IMR-90 (cell line): ENCODE measurements around the gene SNRNP40. TPM values are rescaled to one million over a fixed set of nuclear protein-coding genes. Genes with fewer than 3 reads are reported as not detected.

ENCODE experiments used
- ATAC-seq: fragments of 200-7000 bp; cut with Tn5 transposase; 2 replicates; pipeline ENCODE4 v1.9.1; 2020; ENCODE audit warnings: low read depth, mild to moderate bottlenecking, moderate library complexity
- BruUV-seq: library from RNA; stranded (reverse); fragments of 400-500 nt; replicated peaks from 2 replicates; lab custom pipeline; 2021; lab: Mats Ljungman, UMichigan
- CTCF ChIA-PET: fragments of 300-600 bp; formaldehyde crosslinking; extraction: SDS; loops from one replicate; lab custom pipeline; 2021; ENCODE audit warnings: antibody characterized with exemption; lab: Yijun Ruan, JAX
- POLR2A ChIA-PET: fragments of 300-600 bp; sonication (Branson Sonifier 250); formaldehyde crosslinking; loops from one replicate; lab custom pipeline; 2022; ENCODE audit warnings: antibody characterized with exemption; ENCODE audit not compliant: unreplicated experiment; lab: Charles Lee
- DNase-seq: peaks from one replicate; pipeline ENCODE4 v3.0.0; 2013
- H2AFZ ChIP-seq: replicated peaks from 2 replicates; pipeline ENCODE3; 2013; ENCODE audit warnings: low read length, mild to moderate bottlenecking; ENCODE audit not compliant: poor library complexity
- H2AK5ac ChIP-seq: 2 replicates; pipeline ENCODE4 v1.6.1; 2013; ENCODE audit warnings: low read depth, low read length, inconsistent platforms
- H2AK9ac ChIP-seq: replicated peaks from 2 replicates; pipeline ENCODE3; 2013; ENCODE audit warnings: mild to moderate bottlenecking, low read depth, low read length, moderate library complexity; ENCODE audit not compliant: poor library complexity
- H2BK120ac ChIP-seq: 2 replicates; pipeline ENCODE4 v1.6.1; 2013; ENCODE audit warnings: low read depth, low read length, inconsistent platforms
- H2BK15ac ChIP-seq: 3 replicates; pipeline ENCODE4 v1.6.1; 2013; ENCODE audit warnings: low read depth, low read length, inconsistent platforms
- H2BK20ac ChIP-seq: 2 replicates; pipeline ENCODE4 v1.6.1; 2013; ENCODE audit warnings: low read depth, mild to moderate bottlenecking, inconsistent platforms, low read length, moderate library complexity
- H2BK5ac ChIP-seq: 2 replicates; pipeline ENCODE4 v1.6.1; 2013; ENCODE audit warnings: mild to moderate bottlenecking, low read depth, low read length, inconsistent platforms; ENCODE audit not compliant: poor library complexity, severe bottlenecking
- H3K14ac ChIP-seq: replicated peaks from 2 replicates; pipeline ENCODE4 v1.6.1; 2013; ENCODE audit warnings: low read depth, low read length, inconsistent platforms
- H3K18ac ChIP-seq: 2 replicates; pipeline ENCODE4 v1.6.1; 2013; ENCODE audit warnings: low read depth, low read length, control low read depth
- H3K23ac ChIP-seq: 2 replicates; pipeline ENCODE4 v1.6.1; 2013; ENCODE audit warnings: low read depth, low read length, inconsistent platforms
- H3K27ac ChIP-seq: 2 replicates; pipeline ENCODE4 v1.5.1; 2013; ENCODE audit warnings: mild to moderate bottlenecking, control low read depth, low read length; ENCODE audit not compliant: insufficient read depth
- H3K27me3 ChIP-seq: 2 replicates; pipeline ENCODE4 v1.6.1; 2013; ENCODE audit warnings: low read length; ENCODE audit not compliant: control insufficient read depth, insufficient read depth
- H3K36me3 ChIP-seq: 2 replicates; pipeline ENCODE4 v1.6.1; 2013; ENCODE audit warnings: low read length, mixed read lengths; ENCODE audit not compliant: control insufficient read depth, insufficient read depth
- H3K4ac ChIP-seq: 2 replicates; pipeline ENCODE4 v1.6.1; 2013; ENCODE audit warnings: low read depth, low read length, inconsistent platforms
- H3K4me1 ChIP-seq: 2 replicates; pipeline ENCODE4 v1.6.1; 2013; ENCODE audit warnings: low read length, mixed read lengths; ENCODE audit not compliant: control insufficient read depth, insufficient read depth
- H3K4me2 ChIP-seq: 2 replicates; pipeline ENCODE4 v1.6.1; 2013; ENCODE audit warnings: low read depth, mild to moderate bottlenecking, control low read depth, low read length, moderate library complexity
- H3K4me3 ChIP-seq: 2 replicates; pipeline ENCODE4 v1.5.1; 2013; ENCODE audit warnings: low read depth, mild to moderate bottlenecking, control low read depth, low read length, moderate library complexity; ENCODE audit not compliant: insufficient read depth
- H3K56ac ChIP-seq: 2 replicates; pipeline ENCODE4 v1.6.1; 2013; ENCODE audit warnings: low read length, inconsistent platforms; ENCODE audit not compliant: insufficient read depth; ENCODE audit errors: extremely low read depth
- H3K79me1 ChIP-seq, 2 experiments: 2 replicates each; pipeline ENCODE4 v1.6.1; 2013; ENCODE audit warnings: low read length in 2 of 2, inconsistent platforms in 1 of 2, low read depth in 1 of 2
- H3K9ac ChIP-seq: 2 replicates; pipeline ENCODE4 v1.6.1; 2013; ENCODE audit warnings: low read depth, low read length, control low read depth
- H3K9me1 ChIP-seq: 2 replicates; pipeline ENCODE4 v1.6.1; 2013; ENCODE audit warnings: low read length, inconsistent platforms; ENCODE audit not compliant: insufficient read depth
- H3K9me3 ChIP-seq: 2 replicates; pipeline ENCODE4 v1.6.1; 2013; ENCODE audit warnings: low read length; ENCODE audit not compliant: control insufficient read depth, insufficient read depth
- H4K20me1 ChIP-seq: 2 replicates; pipeline ENCODE4 v1.6.1; 2013; ENCODE audit warnings: low read length, inconsistent platforms; ENCODE audit not compliant: insufficient read depth
- H4K5ac ChIP-seq: 2 replicates; pipeline ENCODE4 v1.6.1; 2013; ENCODE audit warnings: mild to moderate bottlenecking, low read depth, low read length, control low read depth
- H4K8ac ChIP-seq, 2 experiments: 2 replicates each; pipeline ENCODE4 v1.6.1; 2013; ENCODE audit warnings: low read depth in 2 of 2, low read length in 2 of 2, control low read depth in 1 of 2, inconsistent platforms in 1 of 2
- H4K91ac ChIP-seq: 2 replicates; pipeline ENCODE4 v1.6.1; 2013; ENCODE audit warnings: low read depth, low read length, inconsistent platforms; ENCODE audit not compliant: insufficient read depth
- CEBPB ChIP-seq: IDR thresholded peaks from 2 replicates; pipeline ENCODE4 v1.6.1; 2012; ENCODE audit warnings: low read depth, low read length, improper control_type of control experiment
- CHD1 ChIP-seq: IDR thresholded peaks from 2 replicates; pipeline ENCODE4 v1.6.1; 2012; ENCODE audit warnings: low read depth, low read length, improper control_type of control experiment
- WGBS, 2 experiments: methylation state at CpG; one replicate each; pipeline versions ENCODE4 v1.1.5 to v1.1.7; 2013; ENCODE audit warnings: missing lambda C conversion rate in 2 of 2; ENCODE audit not compliant: insufficient read length in 1 of 2; ENCODE audit errors: extremely low coverage in 2 of 2; 5-methylcytosine and 5-hydroxymethylcytosine counted together
- dilution Hi-C: fragments of 300-500 bp; cut with HindIII; formaldehyde crosslinking; loops from one replicate; pipeline ENCODE4 v1.14.3; 2018; ENCODE audit warnings: low sequenced_read_pairs; ENCODE audit not compliant: unreplicated experiment
- in situ Hi-C: fragments of 300-500 bp; cut with MboI; formaldehyde crosslinking; loops from 3 replicates; pipeline ENCODE4 v1.14.3; 2019; ENCODE audit warnings: low sequenced_read_pairs, inconsistent platforms, mixed read lengths
- intact Hi-C: fragments of 100-400 bp; cut with micrococcal nuclease; formaldehyde crosslinking; loops from 2 replicates; pipeline ENCODE4 v1.10.0; 2022
- polyA plus RNA-seq, 3 experiments: library from polyadenylated mRNA; depleted of rRNA; stranded (reverse); fragments of >200 nt; gene quantifications; 2 replicates each; pipeline ENCODE4 v1.2.3, GENCODE V29; 2012; ENCODE audit warnings: low replicate concordance in 1 of 3
- total RNA-seq: library from RNA; depleted of rRNA; stranded (reverse); fragments of >200 nt; gene quantifications from 2 replicates; pipeline ENCODE4 v1.2.3, GENCODE V29; 2012

Gene SNRNP40
- total and polyA plus RNA-seq, 2 of the 4 experiments (the other 2 are of a cell fraction): 52.3 to 178 TPM

GRCh38 chr1:31327381-31327780 is 30.8 kb upstream of the SNRNP40 start:
- H2AK5ac ChIP-seq: no peak overlapping the region
- no peaks in the 10 kb centered on the region for H3K9me1 ChIP-seq
- no peak overlapping the region for H3K23ac ChIP-seq
- H2AK9ac ChIP-seq: no peak overlapping the region
- no peak overlapping the region for H3K27ac ChIP-seq
- peak; percentile 81 for TF ChIP-seq CEBPB
- TF ChIP-seq CHD1: no peak
- peaks cover 5% of the 10 kb centered on the region for H3K4me1 ChIP-seq
- H3K18ac ChIP-seq: peak overlapping the region; percentile 65
- no peak overlapping the region for H2AFZ ChIP-seq
- H2BK120ac ChIP-seq: no peak overlapping the region
- no peak overlapping the region for H2BK5ac ChIP-seq
- no peak overlapping the region for H2BK20ac ChIP-seq
- WGBS, 2 experiments: no CpG with 5 or more reads among the region's 3 CpGs
- intact Hi-C loops (no loop called here), dilution Hi-C loops (no loop called here), in situ Hi-C loops (no loop called here)
- peak overlapping the region; percentile 69; the same call in 1 of the 2 replicates for H4K5ac ChIP-seq
- ATAC-seq (no peak), DNase-seq (peak; percentile 66)
- no peaks in the 10 kb centered on the region for H3K27me3 ChIP-seq
- peaks cover 10% of the 10 kb centered on the region for H3K36me3 ChIP-seq
- no peak overlapping the region for H3K9ac ChIP-seq
- H2BK15ac ChIP-seq: no peak overlapping the region
- ChIA-PET POLR2A (no interaction called here), CTCF (interaction anchor here (1.0 kb wide), 1 partner anchor 9 kb away, joined by 3 read pairs; no protein-coding TSS in a partner anchor)
- no peak overlapping the region for H3K14ac ChIP-seq
- peak overlapping the region in 1 of 2 experiments; percentile 44; a peak in 1 of 4 replicates for H4K8ac ChIP-seq
- no peak overlapping the region for H4K91ac ChIP-seq
- no peaks in the 10 kb centered on the region for H3K9me3 ChIP-seq
- H4K20me1 ChIP-seq: no peaks in the 10 kb centered on the region
- no TSS peak for BruUV-seq
- H3K4me3 ChIP-seq: no peak overlapping the region
- H3K4me2 ChIP-seq: no peak overlapping the region
- no peak overlapping the region for H3K56ac ChIP-seq
- H3K79me1 ChIP-seq: peaks cover 0 to 7% of the 10 kb centered on the region in 2 experiments; a peak in 2 of 4 replicates
- H3K4ac ChIP-seq: no peak overlapping the region
